HG03378 (cell line): ENCODE results near the gene RHEB.

Experiments used
- ATAC-seq: cut with Tn5 transposase; IDR thresholded peaks from one replicate; pipeline ENCODE4 v1.9.1; 2021; ENCODE audit warnings: mild to moderate bottlenecking, moderate library complexity; ENCODE audit not compliant: unreplicated experiment

The RHEB gene

DNA sequence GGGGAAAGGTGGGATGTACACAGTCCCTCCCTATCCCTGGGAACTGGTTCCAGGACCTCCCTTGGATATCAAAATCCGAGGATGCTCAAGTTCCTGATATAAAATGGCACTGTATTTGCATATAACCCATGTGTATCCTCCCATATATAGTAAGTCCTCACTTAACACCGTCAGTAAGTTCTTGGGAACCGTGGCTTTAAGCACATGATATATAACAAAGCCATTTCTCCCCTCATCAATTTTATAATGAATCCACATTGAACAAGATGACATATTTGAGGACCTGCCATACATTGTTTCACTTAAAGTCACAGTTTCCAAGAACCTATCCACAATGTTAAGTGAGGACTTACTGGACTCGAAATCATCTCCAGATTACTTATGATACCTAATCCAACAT lies 85.1 kb downstream of the RHEB start:
- no peak for ATAC-seq

DNA sequence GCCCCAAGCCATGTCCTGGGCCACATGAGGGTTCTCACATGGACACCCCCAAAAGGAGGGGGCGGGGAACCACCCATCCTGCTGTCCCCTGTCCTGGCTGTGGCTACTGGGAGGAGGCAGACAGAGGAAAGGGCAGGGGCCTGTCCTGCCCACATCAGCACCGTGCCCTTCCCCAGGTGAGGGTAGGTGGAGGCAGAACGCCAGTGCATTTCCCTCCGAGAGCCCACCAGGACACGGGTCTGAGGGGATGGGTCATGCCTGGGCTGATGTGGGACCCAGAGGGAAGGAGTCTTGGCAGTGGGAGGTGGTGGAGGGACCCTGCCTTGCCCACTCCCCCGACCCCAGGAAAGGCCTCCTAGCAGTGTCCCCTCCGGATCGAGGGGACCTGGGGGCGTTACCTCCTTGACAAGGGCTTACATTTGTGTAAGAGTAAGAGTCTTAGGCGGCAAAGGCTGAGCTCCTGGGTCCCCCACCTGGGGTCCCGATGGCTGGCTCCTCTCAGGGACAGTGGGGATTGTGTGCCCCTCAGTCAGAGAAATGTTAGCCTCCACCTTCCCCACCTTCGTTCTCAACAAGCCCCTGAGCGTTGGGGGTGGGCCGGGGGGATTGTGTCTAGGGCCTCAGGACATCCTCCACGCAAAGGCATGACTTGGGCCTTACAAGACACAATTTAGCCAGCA lies 85.8 kb downstream of the RHEB start:
- no peak for ATAC-seq

DNA sequence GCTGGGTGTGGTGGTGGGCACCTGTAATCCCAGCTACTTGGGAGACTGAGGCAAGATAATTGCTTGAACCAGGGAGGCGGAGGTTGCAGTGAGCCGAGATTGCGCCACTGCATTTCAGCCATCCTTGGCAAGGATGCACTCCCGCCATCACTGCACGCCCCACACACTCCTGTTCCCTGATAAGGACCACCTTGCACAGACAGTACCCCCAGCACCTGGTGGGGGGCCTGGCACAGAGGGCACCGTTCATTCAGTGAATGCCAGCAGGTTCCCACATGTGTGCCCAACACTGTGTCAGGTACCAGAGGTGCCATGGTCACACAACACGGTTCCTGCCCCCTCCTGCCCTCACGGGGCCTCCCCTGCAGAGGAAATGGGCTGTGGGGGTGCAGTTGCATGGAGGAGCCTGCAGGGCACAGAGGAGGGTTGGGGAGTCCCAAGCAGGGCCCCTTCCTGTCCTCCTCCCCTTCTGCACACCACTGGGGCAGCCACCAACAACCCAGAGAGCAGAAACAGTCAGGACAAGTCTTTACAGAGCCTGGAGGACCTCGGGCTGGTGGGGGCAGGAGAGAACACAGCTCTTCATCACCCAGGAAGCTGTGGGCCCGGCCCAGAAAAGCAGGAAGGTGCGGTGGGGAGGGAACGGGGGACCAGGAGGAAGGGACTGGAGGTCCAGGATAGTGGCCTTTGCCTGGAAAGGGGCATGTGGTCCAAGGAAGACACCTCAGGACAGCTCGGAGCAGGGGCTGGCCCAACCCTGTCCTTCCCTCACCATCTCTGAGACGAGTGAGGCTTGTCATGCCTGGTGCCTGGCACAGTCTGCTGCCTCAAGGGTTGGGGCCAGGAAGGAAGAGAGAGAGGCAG lies 86.8 kb downstream of the RHEB start:
- ATAC-seq = peak; percentile 67

DNA sequence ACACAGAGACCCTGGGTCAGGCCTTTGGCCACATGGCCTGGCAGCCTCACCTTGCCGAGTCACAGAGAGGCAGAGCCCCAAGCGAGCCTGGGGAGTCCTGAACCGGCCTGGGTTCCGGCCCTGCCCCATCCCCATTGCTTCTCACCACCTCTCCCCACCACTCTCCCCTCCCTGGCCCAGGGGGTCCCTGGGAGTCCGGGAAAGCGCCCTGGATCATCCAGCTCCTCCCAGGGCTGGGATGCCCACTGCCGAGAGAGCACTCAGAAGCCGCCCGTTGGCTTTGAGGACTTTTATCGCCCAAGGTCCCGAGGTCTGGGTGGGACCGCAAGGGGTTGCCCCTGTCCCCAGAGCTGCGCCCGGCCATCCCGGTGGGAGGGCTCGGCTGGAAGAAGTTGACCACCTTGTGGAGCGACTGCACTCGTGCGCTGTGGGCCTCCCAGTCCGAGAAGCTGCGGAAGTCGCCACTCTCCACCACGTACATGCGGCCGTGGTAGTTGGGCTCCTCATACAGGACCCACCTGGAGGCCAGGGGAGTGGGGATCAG lies 87.9 kb downstream of the RHEB start:
- no peak for ATAC-seq

DNA sequence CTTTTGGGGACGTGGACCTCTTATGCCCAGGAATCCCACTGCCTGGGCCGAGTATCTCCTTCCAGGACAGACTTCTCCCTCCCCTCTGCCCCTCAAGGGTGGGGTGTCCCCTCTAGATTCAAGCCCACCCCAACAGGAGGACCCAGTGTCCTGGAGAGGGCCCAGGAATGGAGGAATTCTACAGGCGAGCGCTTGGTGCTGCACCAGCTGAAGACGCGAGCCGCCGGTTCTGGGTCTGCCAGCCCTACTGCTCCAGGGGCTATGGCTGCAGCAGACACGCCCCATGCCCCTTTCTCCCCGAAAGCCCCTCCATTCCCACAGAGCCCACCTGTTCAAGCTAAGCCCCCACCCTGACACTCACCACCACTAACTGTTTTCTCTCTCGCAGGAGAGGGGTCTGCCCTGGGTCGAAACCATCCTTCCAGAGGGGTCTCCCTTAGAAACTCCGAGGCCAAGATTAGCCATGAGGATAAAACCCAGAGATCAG lies 88.4 kb downstream of the RHEB start:
- no peak for ATAC-seq

DNA sequence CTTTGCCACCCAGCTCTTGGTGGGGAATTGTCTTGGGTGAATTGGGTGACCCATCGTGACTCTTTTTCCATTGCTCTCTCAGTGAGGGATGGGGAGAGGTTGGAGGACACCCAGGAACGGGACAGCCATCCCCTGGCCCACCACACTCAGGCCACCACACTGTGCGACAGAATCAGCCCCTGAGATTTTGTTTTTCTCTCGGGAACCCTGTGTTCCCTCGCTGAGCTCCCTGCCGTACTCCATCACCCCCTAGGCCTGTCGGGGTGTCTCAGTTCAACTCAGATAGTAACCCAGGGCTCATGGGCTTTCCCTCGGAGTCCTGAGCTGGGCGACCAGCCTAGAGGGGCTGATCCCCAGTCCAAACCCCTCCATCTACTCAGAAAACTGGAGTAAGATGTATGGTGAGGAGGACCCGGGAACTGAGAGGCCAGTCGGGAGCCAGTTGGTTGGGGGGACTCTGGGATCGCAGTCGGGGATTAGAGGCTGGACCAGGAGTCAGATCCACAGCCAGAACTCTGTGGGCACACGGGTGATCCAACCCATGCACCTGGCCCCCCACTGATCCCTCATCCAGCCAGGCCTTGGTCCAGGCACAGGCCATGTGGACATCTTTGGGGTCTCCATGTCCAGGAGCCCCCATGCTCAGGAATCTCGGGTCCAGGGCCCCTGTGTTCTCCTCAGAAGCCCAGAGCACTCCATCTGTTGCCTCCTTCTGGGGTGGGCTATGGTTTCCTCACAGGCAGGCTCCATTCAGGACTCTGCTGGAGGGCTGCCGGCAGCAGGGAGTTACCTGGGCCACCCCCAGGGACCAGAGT lies 89.1 kb downstream of the RHEB start:
- ATAC-seq = no peak

DNA sequence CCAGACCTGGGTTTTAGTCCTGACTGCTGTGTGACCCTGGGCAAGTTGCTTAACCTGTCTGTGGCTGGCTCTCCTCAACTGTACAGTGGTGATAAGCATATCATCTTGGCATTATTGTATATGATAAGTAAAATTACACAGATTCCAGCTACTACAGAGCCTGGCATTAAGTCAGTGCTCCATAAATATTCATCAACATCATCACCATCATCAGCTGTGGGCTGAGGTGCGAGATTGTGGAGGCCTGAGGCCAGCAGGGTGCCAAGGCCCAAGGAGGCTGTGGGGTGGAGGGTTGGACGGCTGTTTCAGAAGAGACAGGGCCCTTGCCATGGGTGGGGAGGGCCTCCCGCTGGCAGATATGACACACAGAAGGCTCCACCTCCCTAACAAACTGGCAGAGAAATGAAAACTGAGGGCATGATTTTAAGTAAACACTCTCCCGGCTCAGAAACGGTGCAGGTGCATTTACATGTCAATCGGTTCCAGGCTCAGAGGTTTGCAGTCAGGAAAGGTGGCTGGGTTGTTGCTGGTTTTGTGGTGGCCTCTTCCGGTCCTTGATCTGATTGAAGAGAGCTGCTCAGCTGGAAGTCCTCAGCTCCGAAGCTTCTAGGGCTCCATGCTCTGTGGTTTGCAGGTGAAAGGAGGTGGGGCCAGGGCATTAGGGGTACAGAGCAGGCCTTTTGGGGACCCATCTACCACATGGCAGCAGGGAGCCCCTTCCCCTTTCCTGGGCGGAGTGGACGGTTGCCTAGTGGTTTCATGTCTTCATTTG lies 89.9 kb downstream of the RHEB start:
- peak; percentile 52 for ATAC-seq

DNA sequence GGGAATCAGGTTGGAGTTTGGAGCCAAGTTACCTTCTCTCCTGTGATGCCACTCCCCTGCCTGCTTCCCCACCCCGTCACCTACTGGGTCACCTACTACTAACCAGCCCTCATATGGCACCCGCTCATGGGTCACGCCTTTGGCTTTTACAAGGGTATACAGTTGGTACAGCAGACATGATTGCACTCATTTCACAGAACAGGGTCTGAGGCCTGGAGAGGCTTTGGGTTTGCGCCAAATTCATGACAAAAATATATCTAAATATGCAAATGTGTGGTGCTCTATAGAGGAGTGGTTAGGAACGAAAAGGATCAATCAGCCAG lies 90.5 kb downstream of the RHEB start:
- ATAC-seq = no peak

DNA sequence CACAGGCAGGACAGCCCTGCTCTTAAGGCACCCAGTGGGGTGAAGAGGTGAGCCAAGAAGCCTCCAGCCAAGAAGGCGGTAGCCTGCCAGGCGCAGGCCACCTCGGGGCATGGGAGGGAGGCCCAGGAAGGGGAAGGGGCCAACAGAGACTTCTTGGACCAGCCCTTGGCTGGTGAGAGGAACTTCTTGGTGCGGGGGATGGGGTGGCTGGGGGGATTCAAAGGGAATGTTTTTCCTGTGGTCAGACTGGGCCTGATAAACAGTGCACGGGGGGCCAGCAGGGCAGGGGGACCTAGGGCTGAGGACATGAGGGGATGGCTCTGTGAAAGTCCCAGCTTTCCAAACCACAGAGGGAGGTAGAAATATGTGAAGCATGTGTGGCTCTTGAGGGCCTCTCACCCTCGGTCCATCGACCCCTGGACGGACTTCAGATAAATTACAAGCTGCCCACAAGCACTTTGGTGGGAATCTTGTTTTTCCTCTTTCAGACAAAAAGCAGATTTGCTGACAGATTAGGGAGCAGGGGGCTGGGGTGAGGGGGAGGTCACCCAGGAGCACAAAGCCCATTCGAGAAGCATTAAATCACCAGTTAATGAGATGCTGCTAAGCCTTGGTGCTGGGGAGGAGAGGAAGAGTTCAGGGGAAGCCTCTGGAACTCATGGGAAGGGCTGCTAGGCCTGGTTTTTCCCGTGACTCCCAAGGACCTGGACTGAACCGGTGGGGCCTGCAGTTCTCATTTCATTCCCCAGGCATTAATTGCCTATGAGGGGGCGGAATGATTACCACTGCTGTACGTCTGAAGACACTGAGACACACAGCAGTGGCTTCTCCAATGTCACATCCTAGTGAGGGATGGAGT lies 91.1 kb downstream of the RHEB start:
- ATAC-seq = no peak

DNA sequence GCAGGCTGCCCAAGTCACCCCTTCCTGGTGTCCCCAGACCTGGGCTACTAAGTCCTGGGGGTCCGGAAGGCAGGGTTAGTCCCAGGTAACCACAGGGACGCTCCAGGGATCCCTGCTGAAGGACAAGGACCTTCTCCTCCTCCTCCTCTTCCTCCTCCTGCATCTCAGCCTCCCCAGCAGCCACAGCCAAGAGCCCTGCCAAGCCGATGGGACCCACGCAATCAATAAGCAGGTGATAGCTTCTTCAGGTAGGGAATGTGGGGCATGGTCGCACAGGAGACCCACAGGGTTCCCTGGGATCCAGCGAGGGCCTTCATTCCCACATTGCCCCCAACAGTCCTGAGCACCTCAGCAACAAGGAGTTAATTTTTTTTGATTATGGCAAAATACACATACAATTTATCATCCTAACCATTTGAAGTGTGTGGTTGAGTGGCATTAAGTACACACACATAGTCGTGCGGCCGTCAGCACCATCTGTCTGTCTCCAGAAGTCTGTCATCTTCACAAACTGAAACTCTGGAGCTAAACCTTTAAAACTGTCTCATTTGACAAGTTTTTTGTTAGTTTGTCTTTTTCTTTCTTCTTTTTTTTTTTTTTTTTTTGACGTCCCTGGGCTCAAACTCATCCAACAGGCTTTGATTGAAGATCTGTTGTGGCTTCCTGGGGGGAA lies 91.9 kb downstream of the RHEB start:
- ATAC-seq = no peak

DNA sequence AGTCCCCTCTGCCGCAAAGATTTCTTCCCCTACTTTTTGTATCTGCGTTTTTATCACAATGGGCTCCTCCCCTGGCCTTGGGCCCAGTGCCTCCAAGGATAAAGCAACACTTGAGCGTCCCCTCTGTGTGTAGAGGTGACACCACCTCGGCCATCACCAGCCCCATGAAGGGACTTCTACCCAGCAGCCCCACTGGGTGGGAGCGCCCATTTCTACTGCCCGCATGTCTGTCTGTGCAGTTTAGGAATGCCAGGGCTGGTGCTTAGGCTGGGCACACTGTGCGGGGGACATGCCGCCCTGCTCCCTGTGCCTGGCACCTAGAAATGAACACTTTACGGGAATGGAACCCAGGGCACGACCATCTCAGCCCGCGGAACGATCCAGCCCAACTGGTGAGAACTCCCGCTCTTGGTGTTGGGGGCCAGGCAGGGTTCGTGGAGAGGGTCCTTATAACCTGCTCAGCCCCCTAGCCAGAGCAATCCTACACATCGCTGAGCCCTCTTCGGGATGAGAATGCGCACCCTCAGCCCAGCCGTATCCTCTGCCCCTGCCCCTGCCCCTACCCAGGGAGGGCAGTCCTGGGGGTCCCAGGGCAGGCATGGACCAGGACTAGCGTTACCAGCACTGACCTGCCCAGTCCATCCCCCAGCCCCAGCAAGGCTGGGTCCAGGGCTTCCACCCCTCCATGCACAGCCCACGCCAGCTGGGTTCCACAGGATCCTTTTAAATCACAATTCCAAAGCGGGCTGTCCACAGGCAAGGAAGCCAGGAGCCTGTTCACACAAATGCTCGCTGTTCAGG lies 92.6 kb downstream of the RHEB start:
- no peak for ATAC-seq

DNA sequence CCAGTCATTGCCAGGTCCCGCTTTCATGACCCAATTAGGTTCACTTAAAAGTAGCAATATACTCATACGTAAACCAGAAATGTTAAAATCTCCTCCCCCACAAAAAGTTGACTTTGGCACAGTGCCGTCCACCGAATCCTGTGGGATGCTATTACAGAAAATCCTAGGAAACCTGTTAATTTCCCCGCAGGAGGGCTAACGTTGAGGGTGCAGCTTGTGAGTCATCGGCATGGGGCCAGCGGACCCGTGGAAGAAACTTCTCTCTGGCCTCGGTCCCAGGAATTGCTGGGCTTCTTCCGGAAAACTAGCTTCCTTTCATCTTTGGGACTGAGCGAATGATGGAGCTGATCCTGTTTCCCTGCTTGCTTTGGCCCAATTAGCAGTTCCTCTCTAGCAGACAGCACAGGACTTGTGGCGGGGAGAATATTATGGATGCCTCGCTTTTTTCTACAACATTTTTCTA lies 93.2 kb downstream of the RHEB start:
- ATAC-seq = no peak

DNA sequence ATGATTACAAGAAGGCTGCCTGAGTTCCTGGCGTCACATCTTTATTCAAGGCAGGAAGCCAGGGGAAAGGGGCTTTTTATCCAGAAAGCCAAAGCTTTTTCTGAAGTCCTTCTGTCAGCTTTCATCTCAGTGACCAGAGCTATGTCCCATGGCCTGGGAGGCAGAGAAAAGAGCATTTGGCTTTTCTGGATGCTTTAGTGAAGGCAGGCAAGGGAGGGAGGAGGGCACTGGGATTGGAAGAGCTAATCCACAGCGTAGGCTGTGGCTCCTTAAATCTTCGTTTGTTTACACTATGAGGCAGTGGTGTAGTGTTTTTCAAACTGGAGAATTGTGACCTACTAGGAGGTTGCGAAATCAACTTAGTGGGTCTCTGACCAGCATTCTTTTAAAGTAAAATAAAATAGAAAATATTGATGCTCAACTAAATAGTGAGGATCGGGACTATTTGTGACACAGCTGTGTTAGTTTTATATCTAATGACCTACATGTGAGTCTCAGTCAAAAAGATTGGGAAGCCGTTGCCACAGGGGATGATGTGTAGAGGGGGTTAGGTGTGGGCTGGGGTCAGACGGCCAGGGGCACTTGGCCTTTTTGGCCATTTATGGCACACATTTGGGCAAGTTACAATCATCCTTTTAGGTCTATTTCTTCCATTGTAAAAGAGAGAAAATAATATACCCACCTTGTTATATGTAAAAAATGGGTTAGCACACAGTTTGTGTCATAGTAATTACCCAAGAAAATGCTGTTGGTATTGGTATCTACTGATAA lies 93.8 kb downstream of the RHEB start:
- ATAC-seq = no peak

DNA sequence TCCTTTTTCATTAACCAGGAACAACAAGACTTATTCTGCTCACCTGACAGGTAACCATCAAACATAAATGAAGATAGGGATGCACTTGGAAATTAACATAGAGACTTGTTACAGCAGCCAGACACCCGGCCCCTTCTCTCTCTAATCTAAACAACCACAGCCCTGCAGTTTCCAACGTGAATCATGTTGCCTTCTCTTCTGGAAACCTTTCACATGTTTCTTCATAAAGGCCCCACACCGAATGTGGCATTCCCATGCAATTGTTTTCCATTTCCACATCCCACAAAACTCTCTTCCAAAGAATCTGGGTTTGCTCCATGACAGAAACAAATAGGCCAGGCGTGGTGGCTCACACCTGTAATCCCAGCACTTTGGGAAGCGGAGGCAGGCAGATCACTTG lies 94.9 kb downstream of the RHEB start:
- ATAC-seq = no peak

DNA sequence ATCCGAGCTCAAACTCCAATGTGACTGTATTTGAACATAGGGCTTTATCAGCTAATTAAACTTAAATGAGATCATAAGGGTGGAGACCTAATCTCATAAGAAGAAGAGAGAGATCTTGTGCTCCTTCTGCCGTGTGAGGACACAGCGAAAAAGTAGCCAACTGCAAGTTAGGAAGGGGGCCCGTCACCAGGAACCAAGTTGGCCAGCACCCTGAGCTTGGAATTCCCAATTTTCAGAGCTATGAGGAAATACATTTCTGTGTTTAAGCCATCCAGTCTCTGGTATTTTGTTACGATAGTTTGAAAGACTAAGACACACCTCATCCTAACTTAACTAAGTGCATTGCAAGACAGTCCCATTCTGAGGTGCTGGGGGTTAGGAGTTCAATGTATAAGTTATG lies 95.8 kb downstream of the RHEB start:
- ATAC-seq = no peak

DNA sequence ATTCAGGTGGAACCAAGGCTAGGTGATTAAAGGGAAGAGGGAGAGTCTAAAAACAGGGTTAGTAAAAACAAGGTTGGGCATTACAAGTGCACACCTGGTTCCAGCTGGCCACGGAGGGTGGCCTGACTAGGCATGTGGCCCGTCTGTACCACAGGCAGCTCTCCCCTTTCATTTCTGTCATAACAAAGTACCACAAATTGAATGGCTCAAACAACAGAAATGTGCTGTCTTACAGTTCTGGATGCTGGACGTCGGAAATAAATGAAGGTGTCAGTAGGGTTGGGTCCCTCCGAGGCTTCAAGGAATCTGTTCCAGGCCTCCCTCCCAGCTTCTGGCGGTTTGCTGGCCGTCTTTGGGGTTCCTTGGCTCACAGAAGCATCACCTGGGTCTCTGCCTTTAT lies 96.5 kb downstream of the RHEB start:
- no peak for ATAC-seq

DNA sequence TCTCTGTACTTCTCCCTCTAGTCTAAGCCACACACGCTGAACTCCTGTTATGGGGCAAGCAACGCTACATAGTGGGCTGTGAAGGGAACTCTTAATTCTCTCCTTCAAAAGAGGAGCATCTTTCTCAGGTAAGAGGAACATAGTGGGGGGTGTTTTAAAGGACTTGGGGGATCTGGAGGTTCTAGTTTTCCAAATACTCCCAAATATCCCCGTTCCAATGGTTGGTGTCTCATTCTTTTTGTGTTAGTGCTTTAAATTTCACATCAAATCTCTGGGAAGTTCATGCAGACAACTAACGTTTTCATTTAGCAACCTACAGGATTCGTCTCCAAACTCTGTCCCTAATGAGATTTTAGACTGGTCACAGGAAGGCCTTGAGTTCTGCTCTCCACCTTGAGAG lies 97.5 kb downstream of the RHEB start:
- no peak for ATAC-seq
